Lower lobe of right lung (tissue), 2 donors: ENCODE results near the gene RFX5. TPM values are rescaled to one million over a fixed set of nuclear protein-coding genes. Genes with fewer than 3 reads are reported as not detected.

Experiments used
- ATAC-seq, 2 donors: fragments of 200-7000 bp; cut with Tn5 transposase; one replicate each; pipeline ENCODE4 v1.9.1; 2020 to 2022; ENCODE audit warnings: mild to moderate bottlenecking in 2 of 2, moderate library complexity in 2 of 2
- DNase-seq: peaks from one replicate; pipeline ENCODE4 v3.0.0-alpha.2; 2020
- H3K27ac ChIP-seq: fragments of 200-600 bp; one replicate; pipeline ENCODE4 v1.8.0; 2022
- H3K27me3 ChIP-seq: fragments of 200-600 bp; one replicate; pipeline ENCODE4 v1.8.0; 2022; ENCODE audit warnings: low read depth
- H3K36me3 ChIP-seq: fragments of 200-600 bp; one replicate; pipeline ENCODE4 v1.8.0; 2022; ENCODE audit warnings: mild to moderate bottlenecking
- H3K4me1 ChIP-seq: fragments of 200-600 bp; one replicate; pipeline ENCODE4 v1.8.0; 2022
- H3K4me3 ChIP-seq: fragments of 200-600 bp; one replicate; pipeline ENCODE4 v1.8.0; 2022; ENCODE audit warnings: mild to moderate bottlenecking
- H3K9me3 ChIP-seq: fragments of 200-600 bp; one replicate; pipeline ENCODE4 v1.8.0; 2022
- intact Hi-C: fragments of 100-400 bp; cut with DNase I; formaldehyde crosslinking; loops from one replicate; pipeline ENCODE4 v1.11.0; 2022
- total RNA-seq: library from RNA; stranded (reverse); fragmentation: NEBNext Ultra II Directional; extraction: Animal tissue kit (Norgen Biotek cat#: 25700); gene quantifications from one replicate; pipeline ENCODE4 v1.2.1, GENCODE V29; 2021
- TF ChIP-seq, protein P1 (sequence below): fragments of 200-600 bp; IDR thresholded peaks from one replicate; pipeline ENCODE4 v1.8.0; 2022; ENCODE audit warnings: antibody characterized with exemption, mild to moderate bottlenecking
- donor health status: DM: no; HTN: yes; CAD: no; lungs with severe emphysema.

RFX5 gene
- total RNA-seq, 1 donor from 2014 or later = 57.6 TPM

DNA sequence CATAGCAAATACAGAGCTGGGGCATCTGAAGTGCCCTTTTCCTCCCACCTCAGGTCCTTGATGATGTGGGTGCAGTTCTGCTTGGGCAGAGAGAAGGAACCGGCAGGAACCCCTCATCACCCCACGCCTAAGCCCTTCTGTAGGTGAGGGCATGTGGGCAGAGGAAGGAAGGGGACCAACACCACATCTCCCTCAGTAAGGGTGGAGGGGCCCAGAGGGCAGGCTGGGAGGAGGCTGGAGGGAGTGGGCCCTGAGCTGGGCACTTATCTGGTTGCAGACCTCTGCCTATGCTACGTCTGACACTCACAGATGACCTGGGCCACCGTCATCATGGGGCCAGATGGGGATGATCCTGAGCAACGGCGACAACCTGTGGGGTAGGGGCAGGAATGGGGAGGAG lies 54.0 kb downstream of the RFX5 start:
- peak; percentile 35 for DNase-seq
- TF ChIP-seq, protein P1, sequence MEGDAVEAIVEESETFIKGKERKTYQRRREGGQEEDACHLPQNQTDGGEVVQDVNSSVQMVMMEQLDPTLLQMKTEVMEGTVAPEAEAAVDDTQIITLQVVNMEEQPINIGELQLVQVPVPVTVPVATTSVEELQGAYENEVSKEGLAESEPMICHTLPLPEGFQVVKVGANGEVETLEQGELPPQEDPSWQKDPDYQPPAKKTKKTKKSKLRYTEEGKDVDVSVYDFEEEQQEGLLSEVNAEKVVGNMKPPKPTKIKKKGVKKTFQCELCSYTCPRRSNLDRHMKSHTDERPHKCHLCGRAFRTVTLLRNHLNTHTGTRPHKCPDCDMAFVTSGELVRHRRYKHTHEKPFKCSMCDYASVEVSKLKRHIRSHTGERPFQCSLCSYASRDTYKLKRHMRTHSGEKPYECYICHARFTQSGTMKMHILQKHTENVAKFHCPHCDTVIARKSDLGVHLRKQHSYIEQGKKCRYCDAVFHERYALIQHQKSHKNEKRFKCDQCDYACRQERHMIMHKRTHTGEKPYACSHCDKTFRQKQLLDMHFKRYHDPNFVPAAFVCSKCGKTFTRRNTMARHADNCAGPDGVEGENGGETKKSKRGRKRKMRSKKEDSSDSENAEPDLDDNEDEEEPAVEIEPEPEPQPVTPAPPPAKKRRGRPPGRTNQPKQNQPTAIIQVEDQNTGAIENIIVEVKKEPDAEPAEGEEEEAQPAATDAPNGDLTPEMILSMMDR = no peak
- H3K4me3 ChIP-seq = no peak overlapping the region
- ATAC-seq = no peak
- no peaks in the 10 kb centered on the region for H3K4me1 ChIP-seq
- H3K36me3 ChIP-seq = peaks cover 100% of the 10 kb centered on the region
- H3K27ac ChIP-seq = no peak overlapping the region
- intact Hi-C loops = no loop called here
- H3K9me3 ChIP-seq = no peaks in the 10 kb centered on the region
- no peaks in the 10 kb centered on the region for H3K27me3 ChIP-seq

DNA sequence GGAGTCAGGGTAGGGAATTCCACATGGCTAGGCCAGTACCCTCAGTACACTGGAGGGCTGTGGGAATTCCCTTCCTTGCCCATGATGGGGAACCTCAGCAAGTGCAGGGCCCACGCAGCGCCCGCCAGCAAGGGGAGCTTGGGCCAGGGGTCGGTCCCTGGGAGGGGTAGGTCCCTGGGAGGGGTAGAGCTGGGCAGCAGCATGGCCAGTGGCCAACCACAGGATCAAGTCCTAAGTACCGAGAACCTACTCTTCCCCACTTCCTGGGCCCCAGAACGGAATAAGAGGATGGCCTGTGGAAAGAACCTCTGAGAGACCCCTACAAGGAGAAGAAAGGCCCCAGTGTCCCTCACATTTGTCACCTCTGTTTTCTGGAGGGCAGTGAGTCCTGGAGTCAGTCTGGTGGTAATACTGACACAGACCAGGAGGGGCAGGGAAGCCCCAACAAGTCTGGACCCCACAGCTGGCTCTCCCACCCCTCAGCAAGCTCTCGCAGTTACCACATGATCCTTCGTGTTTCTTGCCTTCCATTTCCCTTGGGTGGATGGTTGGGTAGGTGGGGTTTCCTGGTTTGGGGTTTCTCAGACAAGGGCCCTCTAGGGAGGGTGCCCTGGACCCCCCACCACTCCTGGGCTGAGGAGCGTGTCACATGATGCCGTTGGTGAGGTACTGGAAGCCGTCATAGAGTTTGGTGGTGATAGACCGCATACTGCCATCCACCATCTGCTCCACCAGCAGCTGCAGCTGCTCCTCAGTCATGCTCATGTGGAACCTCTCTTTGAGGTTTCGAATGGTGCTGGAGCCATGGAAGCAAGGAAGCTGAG lies 54.6 kb downstream of the RFX5 start:
- Histone ChIP-seq H3K4me3 (no peak overlapping the region), H3K27ac (no peak overlapping the region), H3K27me3 (no peaks in the 10 kb centered on the region), H3K36me3 (peaks cover 100% of the 10 kb centered on the region), H3K4me1 (no peaks in the 10 kb centered on the region), H3K9me3 (no peaks in the 10 kb centered on the region)
- intact Hi-C loops = no loop called here
- TF ChIP-seq, protein P1 = no peak
- DNase-seq (no peak), ATAC-seq (peak in 1 of 2 donors; percentile 5)

DNA sequence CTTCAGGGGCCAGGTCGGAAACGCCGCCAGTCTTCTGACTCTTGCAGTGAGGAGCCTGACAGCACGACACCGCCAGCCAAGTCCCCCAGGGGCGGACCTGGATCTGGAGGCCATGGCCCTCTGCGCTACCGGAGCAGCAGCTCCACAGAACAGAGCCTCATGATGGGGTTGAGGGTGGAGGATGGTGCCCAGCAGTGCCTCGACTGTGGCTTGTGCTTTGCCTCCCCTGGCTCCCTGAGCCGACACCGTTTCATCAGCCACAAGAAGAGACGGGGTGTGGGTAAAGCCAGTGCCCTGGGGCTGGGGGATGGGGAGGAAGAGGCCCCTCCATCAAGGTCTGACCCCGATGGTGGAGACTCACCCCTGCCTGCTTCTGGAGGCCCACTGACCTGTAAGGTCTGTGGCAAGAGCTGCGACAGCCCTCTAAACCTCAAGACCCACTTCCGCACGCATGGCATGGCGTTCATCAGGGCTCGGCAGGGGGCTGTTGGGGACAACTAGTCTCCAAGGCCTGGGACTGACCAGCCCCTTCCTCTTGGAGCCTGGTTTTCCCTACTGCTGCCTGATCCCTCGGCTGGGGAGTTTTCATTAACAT lies 56.2 kb downstream of the RFX5 start:
- DNase-seq = no peak
- TF ChIP-seq, protein P1 = no peak
- H3K4me1 ChIP-seq = no peaks in the 10 kb centered on the region
- H3K27me3 ChIP-seq = no peaks in the 10 kb centered on the region
- H3K27ac ChIP-seq = no peak overlapping the region
- H3K9me3 ChIP-seq = no peaks in the 10 kb centered on the region
- intact Hi-C loops = no loop called here
- no peak for ATAC-seq
- H3K4me3 ChIP-seq = no peak overlapping the region
- peaks cover 100% of the 10 kb centered on the region for H3K36me3 ChIP-seq

Other genes starting within 250 kb of the RFX5 start
- gene SEMA6C, start 200.6 kb downstream of the RFX5 start, total RNA-seq = 6.4 TPM
- 17.8 TPM for gene TNFAIP8L2, start 190.6 kb downstream of the RFX5 start, total RNA-seq
- gene LYSMD1, start 181.3 kb downstream of the RFX5 start, total RNA-seq = 6.5 TPM
- gene SCNM1, start 181.1 kb downstream of the RFX5 start, total RNA-seq = 38.4 TPM
- 2.1 TPM for gene TMOD4, start 171.3 kb downstream of the RFX5 start, total RNA-seq
- 45.3 TPM for gene VPS72, start 157.1 kb downstream of the RFX5 start, total RNA-seq
- gene PIP5K1A, start 148.7 kb downstream of the RFX5 start, total RNA-seq = 47.9 TPM
- gene PSMD4, start 92.5 kb downstream of the RFX5 start, total RNA-seq = 106 TPM
- gene ZNF687, start 65.0 kb downstream of the RFX5 start, total RNA-seq = 23.7 TPM
- gene PI4KB, start 19.8 kb downstream of the RFX5 start, total RNA-seq = 66.0 TPM
- 413 TPM for gene SELENBP1, start 25.5 kb upstream of the RFX5 start, total RNA-seq
- 177 TPM for gene PSMB4, start 52.3 kb upstream of the RFX5 start, total RNA-seq
- gene POGZ, start 112.2 kb upstream of the RFX5 start, total RNA-seq = 98.1 TPM
- 52.9 TPM for gene CGN, start 164.1 kb upstream of the RFX5 start, total RNA-seq
- 10.5 TPM for gene TUFT1, start 193.1 kb upstream of the RFX5 start, total RNA-seq